ENCODE measurements around the gene KRT80. TPM values are rescaled to one million over a fixed set of nuclear protein-coding genes. Genes with fewer than 3 reads are reported as not detected.
A peak's percentile ranks its signal among the peaks of the same experiment; 100 is the strongest.

KRT80 gene
- total and polyA plus RNA-seq, 2 experiments from 2014 or later, result not detected

DNA sequence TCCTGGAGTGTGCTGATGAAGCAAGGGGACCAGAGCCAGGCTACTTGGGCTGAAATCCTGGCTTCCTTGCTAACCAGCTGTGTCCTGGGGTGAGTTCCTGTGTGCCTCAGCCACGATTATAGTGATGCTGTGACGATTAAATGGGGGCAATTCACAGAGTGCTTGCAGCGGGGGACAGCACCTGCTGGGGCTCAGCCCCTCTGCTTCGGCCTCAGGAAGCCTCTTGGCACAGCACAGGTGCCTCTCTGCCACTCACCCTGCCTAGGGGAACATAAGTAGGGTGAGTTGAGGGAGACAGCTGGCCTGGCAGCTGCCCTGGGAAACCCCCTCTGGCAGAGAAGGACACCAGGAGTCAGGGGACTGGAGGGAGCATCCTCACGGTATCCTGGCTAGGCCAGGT lies 9.4 kb downstream of the KRT80 start:
- no peak for DNase-seq (ENCODE audit: low read depth in 1 of 2, low spot score in 1 of 2)
- TF ChIP-seq, protein P1, sequence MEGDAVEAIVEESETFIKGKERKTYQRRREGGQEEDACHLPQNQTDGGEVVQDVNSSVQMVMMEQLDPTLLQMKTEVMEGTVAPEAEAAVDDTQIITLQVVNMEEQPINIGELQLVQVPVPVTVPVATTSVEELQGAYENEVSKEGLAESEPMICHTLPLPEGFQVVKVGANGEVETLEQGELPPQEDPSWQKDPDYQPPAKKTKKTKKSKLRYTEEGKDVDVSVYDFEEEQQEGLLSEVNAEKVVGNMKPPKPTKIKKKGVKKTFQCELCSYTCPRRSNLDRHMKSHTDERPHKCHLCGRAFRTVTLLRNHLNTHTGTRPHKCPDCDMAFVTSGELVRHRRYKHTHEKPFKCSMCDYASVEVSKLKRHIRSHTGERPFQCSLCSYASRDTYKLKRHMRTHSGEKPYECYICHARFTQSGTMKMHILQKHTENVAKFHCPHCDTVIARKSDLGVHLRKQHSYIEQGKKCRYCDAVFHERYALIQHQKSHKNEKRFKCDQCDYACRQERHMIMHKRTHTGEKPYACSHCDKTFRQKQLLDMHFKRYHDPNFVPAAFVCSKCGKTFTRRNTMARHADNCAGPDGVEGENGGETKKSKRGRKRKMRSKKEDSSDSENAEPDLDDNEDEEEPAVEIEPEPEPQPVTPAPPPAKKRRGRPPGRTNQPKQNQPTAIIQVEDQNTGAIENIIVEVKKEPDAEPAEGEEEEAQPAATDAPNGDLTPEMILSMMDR (IDR thresholded peaks at IDR 0.05; ENCODE audit: low read depth, low read length), result no peak
- H3K36me3 ChIP-seq, result no peaks in the 10 kb centered on the region
- H3K9me3 ChIP-seq (ENCODE audit: low read depth), result no peaks in the 10 kb centered on the region
- no peaks in the 10 kb centered on the region for H3K27me3 ChIP-seq
- H3K4me1 ChIP-seq (ENCODE audit: low read depth), result peaks cover 19% of the 10 kb centered on the region
- no peak overlapping the region for H3K4me3 ChIP-seq
- no peak overlapping the region for H3K27ac ChIP-seq

DNA sequence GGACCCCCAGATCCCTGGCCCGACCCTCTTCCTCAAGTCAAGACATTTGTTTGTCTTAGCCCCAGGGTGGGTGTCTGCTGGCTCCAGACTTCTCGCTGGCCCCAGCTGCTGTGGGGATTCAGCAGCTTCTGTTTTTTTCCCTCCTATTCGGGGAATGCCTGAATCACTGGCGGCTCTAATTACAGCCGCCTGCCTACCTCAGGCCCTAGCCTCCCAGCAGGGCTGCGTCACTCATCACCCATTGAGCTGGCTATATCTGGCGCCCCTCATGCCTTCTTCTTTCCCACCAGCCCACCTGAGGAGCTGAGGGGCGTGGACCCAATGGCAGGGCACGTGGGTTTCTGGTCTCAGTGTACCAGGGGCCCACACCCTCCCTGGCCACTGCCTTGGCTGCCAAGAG lies 10.1 kb downstream of the KRT80 start:
- H3K36me3 ChIP-seq, result no peaks in the 10 kb centered on the region
- TF ChIP-seq, protein P1 (IDR thresholded peaks at IDR 0.05; ENCODE audit: low read depth, low read length), result no peak
- no peaks in the 10 kb centered on the region for H3K27me3 ChIP-seq
- DNase-seq (ENCODE audit: low read depth in 1 of 2, low spot score in 1 of 2), result peak; percentile 73 to 85
- peaks cover 19% of the 10 kb centered on the region for H3K4me1 ChIP-seq (ENCODE audit: low read depth)
- peak overlapping the region; percentile 49 for H3K27ac ChIP-seq
- H3K9me3 ChIP-seq (ENCODE audit: low read depth), result no peaks in the 10 kb centered on the region
- H3K4me3 ChIP-seq, result no peak overlapping the region

DNA sequence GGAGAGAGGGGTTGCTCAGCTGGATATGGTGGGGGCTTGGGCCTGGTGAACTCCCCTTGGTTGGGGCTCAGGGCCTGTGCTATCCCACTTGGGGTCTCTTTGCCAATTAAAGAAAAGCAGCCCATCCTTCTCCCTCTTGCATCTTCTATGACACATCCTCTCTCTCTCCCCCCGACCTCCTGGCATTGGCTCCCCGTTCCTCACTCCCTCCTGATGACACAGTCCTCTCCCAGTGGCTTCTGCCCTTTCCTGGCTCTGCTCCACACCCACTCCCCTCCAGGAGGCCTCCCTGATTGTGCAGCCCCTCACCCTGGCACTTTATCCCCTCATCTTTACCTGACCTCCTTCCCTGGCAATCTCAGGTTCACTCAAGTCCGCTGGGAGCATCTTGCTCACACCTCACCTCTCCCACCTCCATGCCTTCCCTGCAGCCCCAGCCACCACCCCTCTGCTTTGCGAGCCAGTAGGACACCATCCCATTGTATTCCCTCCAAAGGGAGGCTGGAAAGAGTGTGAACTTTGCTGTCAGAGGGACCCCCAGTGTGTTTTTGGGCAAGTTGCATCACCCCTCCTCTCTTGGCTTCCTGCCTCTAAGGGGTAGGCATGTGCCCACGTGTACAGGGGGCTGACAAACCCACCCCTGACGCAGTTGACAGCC lies 10.7 kb downstream of the KRT80 start:
- no peaks in the 10 kb centered on the region for H3K9me3 ChIP-seq (ENCODE audit: low read depth)
- no peak for DNase-seq (ENCODE audit: low read depth in 1 of 2, low spot score in 1 of 2)
- H3K4me3 ChIP-seq, result no peak overlapping the region
- no peaks in the 10 kb centered on the region for H3K27me3 ChIP-seq
- TF ChIP-seq, protein P1 (IDR thresholded peaks at IDR 0.05; ENCODE audit: low read depth, low read length), result no peak
- H3K4me1 ChIP-seq (ENCODE audit: low read depth), result peaks cover 19% of the 10 kb centered on the region
- peak overlapping the region; percentile 49 for H3K27ac ChIP-seq
- no peaks in the 10 kb centered on the region for H3K36me3 ChIP-seq

DNA sequence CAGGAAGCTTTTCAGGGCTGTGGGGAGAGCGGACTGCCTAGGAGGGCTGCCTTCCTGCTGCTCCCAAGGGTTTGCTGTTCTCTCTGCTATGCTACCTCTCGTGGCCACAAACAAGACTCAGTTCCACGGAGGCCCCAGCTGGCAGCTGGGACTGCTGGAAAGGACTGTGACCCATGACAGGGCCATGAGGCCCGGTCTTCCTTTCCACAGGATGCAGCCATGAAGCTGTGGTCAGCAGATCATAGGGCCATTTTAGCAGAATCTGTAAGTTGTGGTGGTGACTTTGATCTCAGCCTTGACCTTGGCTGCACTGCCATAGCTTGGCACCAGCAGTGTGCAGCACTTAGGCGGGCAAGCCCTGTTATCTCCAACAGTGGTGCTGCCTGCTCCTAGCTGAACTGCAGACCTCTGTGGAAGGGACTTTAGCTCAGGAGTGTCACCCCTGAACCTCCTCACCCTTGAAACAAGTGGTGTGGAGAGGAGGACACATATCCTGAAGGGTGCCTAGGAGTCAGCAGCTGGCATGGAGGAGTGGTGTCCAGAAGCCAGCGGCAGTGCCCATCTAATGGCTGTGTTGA lies 12.3 kb downstream of the KRT80 start:
- Histone ChIP-seq H3K27ac (no peak overlapping the region), H3K4me3 (no peak overlapping the region)
- TF ChIP-seq, protein P1 (IDR thresholded peaks at IDR 0.05; ENCODE audit: low read depth, low read length), result no peak

DNA sequence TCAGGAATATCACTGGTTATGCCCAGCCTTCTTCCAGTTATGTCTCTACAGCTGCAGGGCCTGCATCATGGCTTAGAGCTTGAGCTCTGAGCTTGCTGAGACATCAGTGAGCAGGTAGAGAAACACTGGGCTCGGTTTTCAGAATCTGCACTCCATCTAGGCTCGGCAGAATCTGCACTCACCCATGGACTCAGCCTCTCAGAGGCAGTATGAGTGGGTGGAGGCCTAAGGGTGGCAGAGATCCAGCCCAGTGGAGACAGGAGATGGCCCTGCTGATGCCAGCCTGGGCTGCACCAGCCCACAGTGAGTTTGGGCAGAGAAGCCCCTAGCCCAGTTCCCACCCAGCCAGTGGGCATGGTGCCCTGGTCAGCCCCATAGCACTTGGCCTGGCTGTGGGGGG lies 12.8 kb downstream of the KRT80 start:
- TF ChIP-seq, protein P1 (IDR thresholded peaks at IDR 0.05; ENCODE audit: low read depth, low read length), result no peak
- Histone ChIP-seq H3K27ac (no peak overlapping the region), H3K36me3 (no peaks in the 10 kb centered on the region), H3K4me1 (ENCODE audit: low read depth) (peaks cover 19% of the 10 kb centered on the region), H3K27me3 (no peaks in the 10 kb centered on the region), H3K4me3 (no peak overlapping the region), H3K9me3 (ENCODE audit: low read depth) (no peaks in the 10 kb centered on the region)
- DNase-seq (ENCODE audit: low read depth in 1 of 2, low spot score in 1 of 2), result no peak

More for the DNA sequence above, 12.3 kb downstream of the KRT80 start:
- Histone ChIP-seq H3K27me3 (no peaks in the 10 kb centered on the region), H3K4me1 (ENCODE audit: low read depth) (peaks cover 19% of the 10 kb centered on the region), H3K36me3 (no peaks in the 10 kb centered on the region), H3K9me3 (ENCODE audit: low read depth) (no peaks in the 10 kb centered on the region)
- no peak for DNase-seq (ENCODE audit: low read depth in 1 of 2, low spot score in 1 of 2)

Data from cardiac muscle cell (in vitro differentiated cells and primary cell).